Mucosa of descending colon (tissue), 3 donors: Measurements from ENCODE around the gene RHBDL1. TPM values are rescaled to one million over a fixed set of nuclear protein-coding genes. Genes with fewer than 3 reads are reported as not detected.

Experiments
- ATAC-seq: fragments of 200-7000 bp; cut with Tn5 transposase; one replicate; pipeline ENCODE4 v1.9.1; 2020; ENCODE audit warnings: mild to moderate bottlenecking, moderate library complexity
- DNase-seq, 3 donors: peaks; one replicate each; pipeline ENCODE4 v3.0.0-alpha.2; 2020
- H3K36me3 ChIP-seq: fragments of 200-600 bp; one replicate; pipeline ENCODE4 v1.8.0; 2021; ENCODE audit warnings: low read depth, mild to moderate bottlenecking
- H3K4me1 ChIP-seq: fragments of 200-600 bp; one replicate; pipeline ENCODE4 v1.8.0; 2021; ENCODE audit warnings: low read depth, mild to moderate bottlenecking
- H3K4me3 ChIP-seq: fragments of 200-600 bp; one replicate; pipeline ENCODE4 v1.8.0; 2021; ENCODE audit warnings: mild to moderate bottlenecking
- H3K9me3 ChIP-seq: fragments of 200-600 bp; one replicate; pipeline ENCODE4 v1.8.0; 2021; ENCODE audit warnings: mild to moderate bottlenecking
- CTCF ChIP-seq: fragments of 200-600 bp; IDR thresholded peaks from one replicate; pipeline ENCODE4 v1.8.0; 2022; ENCODE audit warnings: antibody characterized with exemption, mild to moderate bottlenecking
- intact Hi-C, 2 donors: fragments of 100-400 bp; cut with DNase I in 1 of 2; cut with micrococcal nuclease in 1 of 2; formaldehyde crosslinking; loops; one replicate each; pipeline versions ENCODE4 v1.11.0 to v1.11.1; 2022; cut with DNase I, micrococcal nuclease
- total RNA-seq, 3 donors: library from RNA; stranded (reverse); fragmentation: NEBNext Ultra II Directional in 2 of 3; extraction: Animal tissue kit (Norgen Biotek cat#: 25700) in 2 of 3; gene quantifications; one replicate each; pipeline versions ENCODE4 v1.2.1 to v1.2.4, GENCODE V29; 2021 to 2023
- donor health status: DM: no; HTN: no; CAD: no; lungs with moderate emphysema.
- donor health status: DM: no; HTN: no; CAD: no.
- donor health status: DM: no; HTN: yes; CAD: no.

RHBDL1 gene
- total RNA-seq, 3 donors from 2014 or later: 2.8 to 3.4 (median 3.0) TPM

DNA sequence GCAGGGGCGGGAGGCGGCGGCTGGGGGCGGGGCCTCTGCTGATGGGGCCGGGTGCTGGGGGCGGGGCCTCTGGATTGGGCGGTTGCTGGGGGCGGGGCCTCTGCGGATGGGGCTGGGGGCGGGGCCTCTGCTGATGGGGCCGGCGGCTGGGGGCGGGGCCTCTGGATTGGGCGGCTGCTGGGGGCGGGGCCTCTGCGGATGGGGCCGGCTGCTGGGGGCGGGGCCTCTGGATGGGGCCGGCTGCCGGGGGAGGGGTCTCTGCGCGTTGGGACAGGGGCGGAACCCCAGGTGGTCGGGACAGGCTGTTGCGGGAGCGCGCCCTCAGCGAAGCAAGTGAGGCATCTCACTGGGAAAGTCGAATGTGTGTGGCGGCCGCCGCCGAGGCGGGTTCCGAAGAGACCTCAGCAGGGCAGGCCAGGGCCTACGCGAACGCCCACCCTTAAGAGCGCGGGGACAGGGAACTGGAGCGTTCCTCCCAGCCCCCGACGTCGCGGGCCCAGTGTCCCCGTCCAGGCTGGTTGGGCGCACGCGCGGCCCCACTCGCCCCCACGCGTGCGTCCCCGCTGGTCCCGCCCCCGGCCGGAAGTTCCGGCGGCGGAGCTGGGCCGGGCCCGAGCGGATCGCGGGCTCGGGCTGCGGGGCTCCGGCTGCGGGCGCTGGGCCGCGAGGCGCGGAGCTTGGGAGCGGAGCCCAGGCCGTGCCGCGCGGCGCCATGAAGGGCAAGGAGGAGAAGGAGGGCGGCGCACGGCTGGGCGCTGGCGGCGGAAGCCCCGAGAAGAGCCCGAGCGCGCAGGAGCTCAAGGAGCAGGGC is 4.5 kb downstream of the RHBDL1 start, which contains the start of gene STUB1:
Gene STUB1, plus strand, starts transcription at position 597 of the 811 bp plus-strand sequence. Its CDS starts 116 bp downstream, at position 713.
- ATAC-seq: peak; percentile 73
- peaks cover 67% of the 10 kb centered on the region for H3K4me1 ChIP-seq
- no peaks in the 10 kb centered on the region for H3K9me3 ChIP-seq
- intact Hi-C loops: no loop called here
- peak within 1 kb of the TSS; percentile 70 for H3K4me3 ChIP-seq
- peaks cover 5% of the 10 kb centered on the region for H3K36me3 ChIP-seq
- DNase-seq: peak; percentile 87 to 93 (median 93)
- no peak for TF ChIP-seq CTCF

DNA sequence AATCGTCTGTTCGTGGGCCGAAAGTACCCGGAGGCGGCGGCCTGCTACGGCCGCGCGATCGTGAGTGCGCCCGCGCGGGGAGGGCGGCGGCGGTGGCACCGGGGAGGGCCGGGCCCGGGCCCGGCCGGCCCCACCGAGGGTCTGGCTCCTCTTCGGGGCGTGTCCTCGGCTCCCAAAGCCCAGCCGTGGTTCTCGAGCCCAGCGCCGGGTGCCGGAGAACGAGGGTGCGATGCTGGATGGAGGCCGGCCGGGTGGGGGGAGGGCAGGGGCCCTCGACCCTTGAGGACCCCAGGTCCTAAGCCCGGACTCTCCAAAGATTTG is 5.1 kb downstream of the RHBDL1 start:
- H3K4me1 ChIP-seq: peaks cover 68% of the 10 kb centered on the region
- peaks cover 5% of the 10 kb centered on the region for H3K36me3 ChIP-seq
- ATAC-seq (no peak), DNase-seq (no peak)
- peak overlapping the region; percentile 70 for H3K4me3 ChIP-seq
- intact Hi-C loops: no loop called here
- TF ChIP-seq CTCF: no peak
- no peaks in the 10 kb centered on the region for H3K9me3 ChIP-seq

- ATAC-seq (no peak), DNase-seq (peak in 2 of 3 donors; percentile 58 to 71)
- intact Hi-C loops: no loop called here
- Histone ChIP-seq H3K9me3 (no peaks in the 10 kb centered on the region), H3K4me3 (peak overlapping the region; percentile 70), H3K36me3 (peaks cover 5% of the 10 kb centered on the region), H3K4me1 (peaks cover 64% of the 10 kb centered on the region)
- no peak for TF ChIP-seq CTCF
Observed at GRCh38 chr16:680967-681745, 5.7 kb downstream of the RHBDL1 start.

DNA sequence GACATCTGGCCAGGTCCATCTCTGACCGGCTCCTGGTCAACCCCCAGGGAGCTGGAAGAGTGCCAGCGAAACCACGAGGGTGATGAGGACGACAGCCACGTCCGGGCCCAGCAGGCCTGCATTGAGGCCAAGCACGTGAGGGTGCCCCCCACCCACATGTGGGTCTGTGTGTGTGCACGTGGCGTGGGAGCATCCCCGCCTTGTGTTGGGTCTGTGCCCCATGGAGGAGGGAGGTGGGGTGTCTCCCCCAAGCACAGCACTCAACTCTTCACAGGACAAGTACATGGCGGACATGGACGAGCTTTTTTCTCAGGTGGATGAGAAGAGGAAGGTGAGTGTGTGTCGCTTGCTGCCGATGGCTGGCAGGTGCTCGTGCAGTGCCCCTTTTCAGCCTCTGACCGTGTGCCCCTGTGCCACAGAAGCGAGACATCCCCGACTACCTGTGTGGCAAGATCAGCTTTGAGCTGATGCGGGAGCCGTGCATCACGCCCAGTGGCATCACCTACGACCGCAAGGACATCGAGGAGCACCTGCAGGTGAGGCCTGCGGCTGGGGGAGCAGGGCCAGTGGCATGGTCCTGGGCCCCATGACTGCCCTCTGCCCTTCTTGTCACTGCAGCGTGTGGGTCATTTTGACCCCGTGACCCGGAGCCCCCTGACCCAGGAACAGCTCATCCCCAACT is 6.4 kb downstream of the RHBDL1 start:
- peaks cover 5% of the 10 kb centered on the region for H3K36me3 ChIP-seq
- no peak for ATAC-seq
- TF ChIP-seq CTCF: no peak
- H3K4me1 ChIP-seq: peaks cover 56% of the 10 kb centered on the region
- no peak overlapping the region for H3K4me3 ChIP-seq
- DNase-seq: peak in 2 of 3 donors; percentile 42 to 63
- no peaks in the 10 kb centered on the region for H3K9me3 ChIP-seq
- intact Hi-C loops: no loop called here

- intact Hi-C loops: no loop called here
- DNase-seq (peak in 2 of 3 donors; percentile 31 to 48), ATAC-seq (no peak)
- TF ChIP-seq CTCF: no peak
- no peak overlapping the region for H3K4me3 ChIP-seq
- H3K9me3 ChIP-seq: no peaks in the 10 kb centered on the region
- H3K36me3 ChIP-seq: peaks cover 5% of the 10 kb centered on the region
- H3K4me1 ChIP-seq: peaks cover 48% of the 10 kb centered on the region
Observed at GRCh38 chr16:682493-683395, 7.3 kb downstream of the RHBDL1 start.
